H1 (cell line): ENCODE measurements around the gene STX11. TPM values are rescaled to one million over a fixed set of nuclear protein-coding genes. Genes with fewer than 3 reads are reported as not detected.

Experiments
- CTCF ChIA-PET: fragments of 300-600 bp; sonication (Branson Sonifier 250); formaldehyde crosslinking; loops from one replicate; lab custom pipeline; 2021; ENCODE audit not compliant: partially characterized antibody; lab: Charles Lee
- POLR2A ChIA-PET: fragments of 300-600 bp; sonication (Branson Sonifier 250); formaldehyde crosslinking; loops from one replicate; lab custom pipeline; 2021; ENCODE audit warnings: inconsistent platforms; ENCODE audit not compliant: partially characterized antibody; lab: Charles Lee
- DNase-seq, 2 experiments: peaks; one replicate each; pipeline versions ENCODE4 v3.0.0 to v3.0.0-alpha.2; 2010 to 2022; ENCODE audit warnings: low spot score in 2 of 2, low read depth in 1 of 2, mixed read lengths in 1 of 2
- FAIRE-seq: peaks from 2 replicates; lab custom pipeline; 2011; peaks lifted over from hg19 to GRCh38; lab: Jason Lieb, UNC
- H2AFZ ChIP-seq: 2 replicates; pipeline ENCODE4 v1.8.1; 2012; ENCODE audit warnings: low read length, inconsistent platforms
- H2AK5ac ChIP-seq: 2 replicates; pipeline ENCODE4 v1.6.1; 2013; ENCODE audit warnings: low read depth, low read length
- H2BK120ac ChIP-seq: replicated peaks from 2 replicates; pipeline ENCODE3; 2013; ENCODE audit warnings: low read depth, low read length, inconsistent platforms
- H2BK12ac ChIP-seq: 2 replicates; pipeline ENCODE4 v1.6.1; 2013; ENCODE audit warnings: low read depth, low read length
- H2BK15ac ChIP-seq: 2 replicates; pipeline ENCODE4 v1.6.1; 2013; ENCODE audit warnings: low read length
- H2BK20ac ChIP-seq: 2 replicates; pipeline ENCODE4 v1.6.1; 2013; ENCODE audit warnings: low read length
- H2BK5ac ChIP-seq: 2 replicates; pipeline ENCODE4 v1.6.1; 2013; ENCODE audit warnings: low read depth, low read length
- H3K14ac ChIP-seq: 2 replicates; pipeline ENCODE4 v1.6.1; 2013; ENCODE audit warnings: inconsistent platforms; ENCODE audit not compliant: insufficient read length
- H3K18ac ChIP-seq: 2 replicates; pipeline ENCODE4 v1.6.1; 2013; ENCODE audit warnings: low read length; ENCODE audit errors: extremely low read depth
- H3K23ac ChIP-seq: 2 replicates; pipeline ENCODE4 v1.6.1; 2013; ENCODE audit warnings: inconsistent platforms; ENCODE audit not compliant: insufficient read length
- H3K23me2 ChIP-seq: 2 replicates; pipeline ENCODE4 v1.6.1; 2013; ENCODE audit warnings: low read depth, low read length
- H3K27ac ChIP-seq: 2 replicates; pipeline ENCODE4 v1.6.1; 2011; ENCODE audit warnings: low read depth, low read length, inconsistent platforms
- H3K27me3 ChIP-seq, 4 experiments: replicated peaks in 1 of 4; 1 replicate in 1 of 4; 2 replicates in 3 of 4; pipeline versions ENCODE4 v1.6.1 to v1.8.1; 2011 to 2013; ENCODE audit warnings: low read length in 3 of 4, mild to moderate bottlenecking in 3 of 4, inconsistent platforms in 2 of 4, mixed read lengths in 2 of 4, moderate library complexity in 1 of 4; ENCODE audit not compliant: control insufficient read depth in 3 of 4, insufficient read depth in 3 of 4; ENCODE audit errors: extremely low read depth in 1 of 4
- H3K36me3 ChIP-seq, 4 experiments: 2 replicates each; pipeline versions ENCODE4 v1.6.1 to v1.8.1; 2011 to 2013; ENCODE audit warnings: mild to moderate bottlenecking in 4 of 4, low read length in 3 of 4, moderate library complexity in 2 of 4, control low read depth in 1 of 4, inconsistent platforms in 1 of 4; ENCODE audit not compliant: insufficient read depth in 4 of 4, control insufficient read depth in 2 of 4
- H3K4ac ChIP-seq: replicated peaks from 2 replicates; pipeline ENCODE3; 2013; ENCODE audit warnings: low read length, low read depth, mixed read lengths, inconsistent platforms; ENCODE audit not compliant: insufficient read length
- H3K4me1 ChIP-seq, 4 experiments: replicated peaks in 1 of 4; 1 replicate in 1 of 4; 2 replicates in 3 of 4; pipeline versions ENCODE4 v1.6.1 to v1.8.1; 2011 to 2013; ENCODE audit warnings: low read length in 3 of 4, inconsistent platforms in 2 of 4, mixed read lengths in 1 of 4; ENCODE audit not compliant: insufficient read depth in 4 of 4, control insufficient read depth in 3 of 4
- H3K4me2 ChIP-seq, 2 experiments: 2 replicates each; pipeline versions ENCODE4 v1.6.1 to v1.8.1; 2011 to 2013; ENCODE audit warnings: low read depth in 2 of 2, low read length in 2 of 2, control low read depth in 1 of 2, inconsistent platforms in 1 of 2, mild to moderate bottlenecking in 1 of 2; ENCODE audit not compliant: insufficient read depth in 1 of 2
- H3K4me3 ChIP-seq, 4 experiments: fragments of 200-600, 300-600 bp in 1 of 4; sonication (generic), shearing (Covaris generic), sonication (Bioruptor Twin) in 1 of 4; 2 replicates each; pipeline versions ENCODE4 v1.5.1 to v1.8.1; 2011 to 2016; ENCODE audit warnings: low read length in 4 of 4, low read depth in 3 of 4, control low read depth in 2 of 4, inconsistent platforms in 2 of 4, mild to moderate bottlenecking in 2 of 4, mixed read lengths in 1 of 4, moderate library complexity in 1 of 4; ENCODE audit not compliant: insufficient read depth in 2 of 4; ENCODE audit errors: extremely low read depth in 1 of 4
- H3K56ac ChIP-seq: replicated peaks from 2 replicates; pipeline ENCODE3; 2013; ENCODE audit warnings: low read depth, mild to moderate bottlenecking, mixed read lengths, low read length, inconsistent platforms; ENCODE audit not compliant: insufficient read length
- H3K79me1 ChIP-seq: 2 replicates; pipeline ENCODE4 v1.6.1; 2013; ENCODE audit warnings: low read depth, low read length, control low read depth
- H3K79me2 ChIP-seq, 2 experiments: 2 replicates each; pipeline versions ENCODE4 v1.6.1 to v1.8.1; 2012 to 2013; ENCODE audit warnings: low read length in 2 of 2, mild to moderate bottlenecking in 2 of 2, inconsistent platforms in 1 of 2; ENCODE audit not compliant: insufficient read depth in 2 of 2, control insufficient read depth in 1 of 2
- H3K9ac ChIP-seq, 4 experiments: replicated peaks in 1 of 4; 1 replicate in 1 of 4; 2 replicates in 3 of 4; pipeline versions ENCODE4 v1.6.1 to v1.8.1; 2011 to 2013; ENCODE audit warnings: low read depth in 3 of 4, low read length in 3 of 4, control low read depth in 2 of 4, mild to moderate bottlenecking in 2 of 4, moderate library complexity in 2 of 4, inconsistent platforms in 1 of 4; ENCODE audit errors: extremely low read depth in 1 of 4
- H3K9me3 ChIP-seq, 2 experiments: 2 replicates each; pipeline versions ENCODE4 v1.6.1 to v1.8.1; 2012 to 2013; ENCODE audit warnings: mild to moderate bottlenecking in 2 of 2, moderate library complexity in 2 of 2, control low read depth in 1 of 2, inconsistent platforms in 1 of 2, low read depth in 1 of 2, low read length in 1 of 2, mixed read lengths in 1 of 2; ENCODE audit not compliant: insufficient read depth in 2 of 2
- H4K20me1 ChIP-seq, 2 experiments: replicated peaks in 1 of 2; 2 replicates each; pipeline versions ENCODE3 to v1.8.1; 2011 to 2013; ENCODE audit warnings: inconsistent platforms in 2 of 2, low read length in 2 of 2, mild to moderate bottlenecking in 1 of 2; ENCODE audit not compliant: insufficient read depth in 2 of 2, control insufficient read depth in 1 of 2
- H4K5ac ChIP-seq: 2 replicates; pipeline ENCODE4 v1.6.1; 2013; ENCODE audit warnings: low read length, low read depth, mixed read lengths, inconsistent platforms; ENCODE audit not compliant: insufficient read length
- H4K8ac ChIP-seq: 2 replicates; pipeline ENCODE4 v1.8.0; 2013; ENCODE audit warnings: mild to moderate bottlenecking, moderate library complexity, low read length, inconsistent platforms; ENCODE audit not compliant: insufficient read depth; ENCODE audit errors: extremely low read depth
- H4K91ac ChIP-seq: replicated peaks from 2 replicates; pipeline ENCODE3; 2013; ENCODE audit warnings: low read length, mixed read lengths, inconsistent platforms; ENCODE audit not compliant: insufficient read length
- BACH1 ChIP-seq: IDR thresholded peaks from 2 replicates; pipeline ENCODE4 v1.6.1; 2012; ENCODE audit warnings: low read length, improper control_type of control experiment
- BCL11A ChIP-seq, 2 experiments: IDR thresholded peaks; one replicate each; pipeline ENCODE4 v1.6.1; 2011; ENCODE audit warnings: low read depth in 2 of 2, low read length in 2 of 2, mild to moderate bottlenecking in 2 of 2
- CBX5 ChIP-seq: fragments of 300-800, 300-1000 bp; sonication (generic); IDR thresholded peaks from 2 replicates; pipeline ENCODE4 v1.7.1; 2016; ENCODE audit warnings: antibody characterized with exemption, low read length, low read depth
- CEBPB ChIP-seq: IDR thresholded peaks from 2 replicates; pipeline ENCODE4 v1.6.1; 2012; ENCODE audit warnings: low read depth, low read length
- E2F6 ChIP-seq: IDR thresholded peaks from 2 replicates; pipeline ENCODE4 v1.6.1; 2012; ENCODE audit warnings: inconsistent platforms
- NANOG ChIP-seq: IDR thresholded peaks from 2 replicates; pipeline ENCODE4 v1.6.1; 2011; ENCODE audit warnings: low read length, low read depth, mild to moderate bottlenecking, inconsistent platforms; ENCODE audit not compliant: insufficient read depth, poor library complexity, severe bottlenecking
- POU5F1 ChIP-seq: IDR thresholded peaks from 2 replicates; pipeline ENCODE4 v1.6.1; 2011; ENCODE audit warnings: low read depth, mild to moderate bottlenecking, low read length, moderate library complexity
- RAD21 ChIP-seq, 2 experiments: IDR thresholded peaks in 1 of 2; conservative IDR thresholded peaks in 1 of 2; 2 replicates each; pipeline ENCODE4 v1.6.1; 2011; ENCODE audit warnings: low read depth in 2 of 2, low read length in 2 of 2, improper control_type of control experiment in 1 of 2, inconsistent platforms in 1 of 2, mild to moderate bottlenecking in 1 of 2, moderate library complexity in 1 of 2
- SP1 ChIP-seq: IDR thresholded peaks from 2 replicates; pipeline ENCODE4 v1.6.1; 2011; ENCODE audit warnings: low read depth, low read length
- SRF ChIP-seq: IDR thresholded peaks from 2 replicates; pipeline ENCODE4 v1.6.1; 2011; ENCODE audit warnings: mild to moderate bottlenecking, low read depth, low read length, moderate library complexity
- YY1 ChIP-seq: IDR thresholded peaks from 2 replicates; pipeline ENCODE4 v1.6.1; 2011; ENCODE audit warnings: low read depth, mild to moderate bottlenecking, low read length
- WGBS, 2 experiments: shearing (Covaris generic) in 1 of 2; methylation state at CpG; one replicate each; pipeline versions ENCODE4 v1.1.6 to v1.1.7; 2013 to 2015; ENCODE audit warnings: low lambda C conversion rate in 2 of 2, mixed read lengths in 2 of 2, inconsistent platforms in 1 of 2, low coverage in 1 of 2, missing lambda C conversion rate in 1 of 2; ENCODE audit not compliant: insufficient replicate concordance in 2 of 2, insufficient coverage in 1 of 2, insufficient read length in 1 of 2; ENCODE audit errors: extremely low coverage in 1 of 2, missing lambda C conversion rate in 1 of 2; 5-methylcytosine and 5-hydroxymethylcytosine counted together
- polyA plus RNA-seq, 7 experiments: library from polyadenylated mRNA; depleted of rRNA in 3 of 7; stranded (reverse) in 5 of 7; unstranded in 2 of 7; fragments of >200 nt in 5 of 7; fragments of 200-250 nt in 2 of 7; gene quantifications; 1 replicate in 5 of 7; 2 replicates in 1 of 7; 4 replicates in 1 of 7; pipeline versions ENCODE4 v1.2.1 to v1.2.3, GENCODE V29; 2011 to 2013; ENCODE audit warnings: missing spikeins in 2 of 7, mixed read lengths in 2 of 7
- total RNA-seq: library from RNA; stranded (reverse); fragmentation: NEBNext Ultra II Directional; extraction: Animal tissue kit (Norgen Biotek cat#: 25700); gene quantifications from 2 replicates; pipeline ENCODE4 v1.2.1, GENCODE V29; 2021

STX11 gene
- total and polyA plus RNA-seq, 2 of the 8 experiments (the other 6 are each of a cell fraction or from before 2014, with no cell fraction given): 0.15 to 0.34 TPM

- WGBS, 2 experiments: 87% methylated on average over 2 of the region's 2 CpGs; no CpG with 5 or more reads in 1 of the 2 experiments
- no peak for DNase-seq
- Histone ChIP-seq H3K9ac (no peak overlapping the region), H4K8ac (no peak overlapping the region), H3K9me3 (no peaks in the 10 kb centered on the region), H3K14ac (no peak overlapping the region), H2BK120ac (no peak overlapping the region), H2BK20ac (no peak overlapping the region), H3K4me1 (no peaks in the 10 kb centered on the region; a peak in 1 of 7 replicates), H2BK5ac (no peak overlapping the region), H3K23ac (no peak overlapping the region), H3K79me1 (no peaks in the 10 kb centered on the region), H2AK5ac (no peak overlapping the region), H2BK15ac (no peak overlapping the region), H3K27ac (no peak overlapping the region), H3K56ac (no peak overlapping the region), H3K79me2 (no peaks in the 10 kb centered on the region), H4K91ac (no peak overlapping the region), H4K5ac (no peak overlapping the region), H3K23me2 (peaks cover 6% of the 10 kb centered on the region; the same call in 1 of the 2 replicates), H3K18ac (no peak overlapping the region), H3K27me3 (peaks cover 0 to 25% (median 20%) of the 10 kb centered on the region in 4 experiments; a peak in 6 of 7 replicates), H4K20me1 (no peaks in the 10 kb centered on the region), H3K4ac (no peak overlapping the region), H3K4me2 (no peak overlapping the region), H2BK12ac (no peak overlapping the region), H3K36me3 (no peaks in the 10 kb centered on the region), H3K4me3 (no peak overlapping the region), H2AFZ (no peak overlapping the region)
- POLR2A ChIA-PET: no interaction called here
- CTCF ChIA-PET: interaction anchor here (0.5 to 0.7 kb wide), 2 partner anchors 63 to 67 kb away, joined by 3 read pairs; no protein-coding TSS in a partner anchor
- FAIRE-seq: no peak
- TF ChIP-seq E2F6 (no peak), YY1 (no peak), SP1 (no peak), POU5F1 (no peak), RAD21 (IDR thresholded peaks at IDR 0.05 in 1 of 2, conservative IDR thresholded peaks at IDR 0.05 in 1 of 2; ENCODE audit: low read depth in 2 of 2, low read length in 2 of 2) (no peak), BCL11A (IDR thresholded peaks at IDR 0.05; ENCODE audit: low read depth in 2 of 2, low read length in 2 of 2) (no peak), SRF (no peak), CBX5 (no peak), BACH1 (no peak), CEBPB (no peak), NANOG (no peak)
These were observed 3.7 kb downstream of the STX11 start for GRCh38 chr6:144153971-144154370.
